IMR-90 (cell line): Measurements from ENCODE around the gene EML6. TPM values are rescaled to one million over a fixed set of nuclear protein-coding genes. Genes with fewer than 3 reads are reported as not detected.

Experiments used
- ATAC-seq: fragments of 200-7000 bp; cut with Tn5 transposase; 2 replicates; pipeline ENCODE4 v1.9.1; 2020; ENCODE audit warnings: low read depth, mild to moderate bottlenecking, moderate library complexity
- BruUV-seq: library from RNA; stranded (reverse); fragments of 400-500 nt; replicated peaks from 2 replicates; lab custom pipeline; 2021; lab: Mats Ljungman, UMichigan
- CTCF ChIA-PET: fragments of 300-600 bp; formaldehyde crosslinking; extraction: SDS; loops from one replicate; lab custom pipeline; 2021; ENCODE audit warnings: antibody characterized with exemption; lab: Yijun Ruan, JAX
- POLR2A ChIA-PET: fragments of 300-600 bp; sonication (Branson Sonifier 250); formaldehyde crosslinking; loops from one replicate; lab custom pipeline; 2022; ENCODE audit warnings: antibody characterized with exemption; ENCODE audit not compliant: unreplicated experiment; lab: Charles Lee
- DNase-seq: peaks from one replicate; pipeline ENCODE4 v3.0.0; 2013
- H2AFZ ChIP-seq: replicated peaks from 2 replicates; pipeline ENCODE3; 2013; ENCODE audit warnings: low read length, mild to moderate bottlenecking; ENCODE audit not compliant: poor library complexity
- H2AK5ac ChIP-seq: 2 replicates; pipeline ENCODE4 v1.6.1; 2013; ENCODE audit warnings: low read depth, low read length, inconsistent platforms
- H2AK9ac ChIP-seq: replicated peaks from 2 replicates; pipeline ENCODE3; 2013; ENCODE audit warnings: mild to moderate bottlenecking, low read depth, low read length, moderate library complexity; ENCODE audit not compliant: poor library complexity
- H2BK120ac ChIP-seq: 2 replicates; pipeline ENCODE4 v1.6.1; 2013; ENCODE audit warnings: low read depth, low read length, inconsistent platforms
- H2BK15ac ChIP-seq: 3 replicates; pipeline ENCODE4 v1.6.1; 2013; ENCODE audit warnings: low read depth, low read length, inconsistent platforms
- H2BK20ac ChIP-seq: 2 replicates; pipeline ENCODE4 v1.6.1; 2013; ENCODE audit warnings: low read depth, mild to moderate bottlenecking, inconsistent platforms, low read length, moderate library complexity
- H2BK5ac ChIP-seq: 2 replicates; pipeline ENCODE4 v1.6.1; 2013; ENCODE audit warnings: mild to moderate bottlenecking, low read depth, low read length, inconsistent platforms; ENCODE audit not compliant: poor library complexity, severe bottlenecking
- H3K14ac ChIP-seq: replicated peaks from 2 replicates; pipeline ENCODE4 v1.6.1; 2013; ENCODE audit warnings: low read depth, low read length, inconsistent platforms
- H3K18ac ChIP-seq: 2 replicates; pipeline ENCODE4 v1.6.1; 2013; ENCODE audit warnings: low read depth, low read length, control low read depth
- H3K23ac ChIP-seq: 2 replicates; pipeline ENCODE4 v1.6.1; 2013; ENCODE audit warnings: low read depth, low read length, inconsistent platforms
- H3K27ac ChIP-seq: 2 replicates; pipeline ENCODE4 v1.5.1; 2013; ENCODE audit warnings: mild to moderate bottlenecking, control low read depth, low read length; ENCODE audit not compliant: insufficient read depth
- H3K27me3 ChIP-seq: 2 replicates; pipeline ENCODE4 v1.6.1; 2013; ENCODE audit warnings: low read length; ENCODE audit not compliant: control insufficient read depth, insufficient read depth
- H3K36me3 ChIP-seq: 2 replicates; pipeline ENCODE4 v1.6.1; 2013; ENCODE audit warnings: low read length, mixed read lengths; ENCODE audit not compliant: control insufficient read depth, insufficient read depth
- H3K4ac ChIP-seq: 2 replicates; pipeline ENCODE4 v1.6.1; 2013; ENCODE audit warnings: low read depth, low read length, inconsistent platforms
- H3K4me1 ChIP-seq: 2 replicates; pipeline ENCODE4 v1.6.1; 2013; ENCODE audit warnings: low read length, mixed read lengths; ENCODE audit not compliant: control insufficient read depth, insufficient read depth
- H3K4me2 ChIP-seq: 2 replicates; pipeline ENCODE4 v1.6.1; 2013; ENCODE audit warnings: low read depth, mild to moderate bottlenecking, control low read depth, low read length, moderate library complexity
- H3K4me3 ChIP-seq: 2 replicates; pipeline ENCODE4 v1.5.1; 2013; ENCODE audit warnings: low read depth, mild to moderate bottlenecking, control low read depth, low read length, moderate library complexity; ENCODE audit not compliant: insufficient read depth
- H3K56ac ChIP-seq: 2 replicates; pipeline ENCODE4 v1.6.1; 2013; ENCODE audit warnings: low read length, inconsistent platforms; ENCODE audit not compliant: insufficient read depth; ENCODE audit errors: extremely low read depth
- H3K79me1 ChIP-seq, 2 experiments: 2 replicates each; pipeline ENCODE4 v1.6.1; 2013; ENCODE audit warnings: low read length in 2 of 2, inconsistent platforms in 1 of 2, low read depth in 1 of 2
- H3K9ac ChIP-seq: 2 replicates; pipeline ENCODE4 v1.6.1; 2013; ENCODE audit warnings: low read depth, low read length, control low read depth
- H3K9me1 ChIP-seq: 2 replicates; pipeline ENCODE4 v1.6.1; 2013; ENCODE audit warnings: low read length, inconsistent platforms; ENCODE audit not compliant: insufficient read depth
- H3K9me3 ChIP-seq: 2 replicates; pipeline ENCODE4 v1.6.1; 2013; ENCODE audit warnings: low read length; ENCODE audit not compliant: control insufficient read depth, insufficient read depth
- H4K20me1 ChIP-seq: 2 replicates; pipeline ENCODE4 v1.6.1; 2013; ENCODE audit warnings: low read length, inconsistent platforms; ENCODE audit not compliant: insufficient read depth
- H4K5ac ChIP-seq: 2 replicates; pipeline ENCODE4 v1.6.1; 2013; ENCODE audit warnings: mild to moderate bottlenecking, low read depth, low read length, control low read depth
- H4K8ac ChIP-seq, 2 experiments: 2 replicates each; pipeline ENCODE4 v1.6.1; 2013; ENCODE audit warnings: low read depth in 2 of 2, low read length in 2 of 2, control low read depth in 1 of 2, inconsistent platforms in 1 of 2
- H4K91ac ChIP-seq: 2 replicates; pipeline ENCODE4 v1.6.1; 2013; ENCODE audit warnings: low read depth, low read length, inconsistent platforms; ENCODE audit not compliant: insufficient read depth
- BHLHE40 ChIP-seq: fragments of 150-350 bp; IDR thresholded peaks from 2 replicates; pipeline ENCODE4 v1.6.1; 2016; ENCODE audit warnings: mild to moderate bottlenecking, low read depth, low read length
- CEBPB ChIP-seq: IDR thresholded peaks from 2 replicates; pipeline ENCODE4 v1.6.1; 2012; ENCODE audit warnings: low read depth, low read length, improper control_type of control experiment
- MXI1 ChIP-seq: IDR thresholded peaks from 2 replicates; pipeline ENCODE4 v1.6.1; 2012; ENCODE audit warnings: low read depth, mild to moderate bottlenecking, low read length, moderate library complexity, borderline replicate concordance
- NFE2L2 ChIP-seq: fragments of 150-350 bp; IDR thresholded peaks from 2 replicates; pipeline ENCODE4 v1.6.1; 2016; ENCODE audit warnings: low read depth, mild to moderate bottlenecking, low read length
- RFX5 ChIP-seq: IDR thresholded peaks from 2 replicates; pipeline ENCODE4 v1.8.0; 2012; ENCODE audit warnings: low read depth, mild to moderate bottlenecking, low read length, moderate library complexity
- SMC3 ChIP-seq: fragments of 150-350 bp; IDR thresholded peaks from 2 replicates; pipeline ENCODE4 v1.6.1; 2016; ENCODE audit warnings: low read depth, mild to moderate bottlenecking, antibody characterized with exemption, low read length, moderate library complexity
- WGBS, 2 experiments: methylation state at CpG; one replicate each; pipeline versions ENCODE4 v1.1.5 to v1.1.7; 2013; ENCODE audit warnings: missing lambda C conversion rate in 2 of 2; ENCODE audit not compliant: insufficient read length in 1 of 2; ENCODE audit errors: extremely low coverage in 2 of 2; 5-methylcytosine and 5-hydroxymethylcytosine counted together
- dilution Hi-C: fragments of 300-500 bp; cut with HindIII; formaldehyde crosslinking; loops from one replicate; pipeline ENCODE4 v1.14.3; 2018; ENCODE audit warnings: low sequenced_read_pairs; ENCODE audit not compliant: unreplicated experiment
- in situ Hi-C: fragments of 300-500 bp; cut with MboI; formaldehyde crosslinking; loops from 3 replicates; pipeline ENCODE4 v1.14.3; 2019; ENCODE audit warnings: low sequenced_read_pairs, inconsistent platforms, mixed read lengths
- intact Hi-C: fragments of 100-400 bp; cut with micrococcal nuclease; formaldehyde crosslinking; loops from 2 replicates; pipeline ENCODE4 v1.10.0; 2022
- polyA plus RNA-seq, 3 experiments: library from polyadenylated mRNA; depleted of rRNA; stranded (reverse); fragments of >200 nt; gene quantifications; 2 replicates each; pipeline ENCODE4 v1.2.3, GENCODE V29; 2012; ENCODE audit warnings: low replicate concordance in 1 of 3
- total RNA-seq: library from RNA; depleted of rRNA; stranded (reverse); fragments of >200 nt; gene quantifications from 2 replicates; pipeline ENCODE4 v1.2.3, GENCODE V29; 2012
- TF ChIP-seq, protein P1 (sequence below): fragments of 150-350 bp; IDR thresholded peaks from 2 replicates; pipeline ENCODE4 v1.6.1; 2017; ENCODE audit warnings: mild to moderate bottlenecking, antibody characterized with exemption, low read length, low read depth
- TF ChIP-seq, protein P2 (sequence below): conservative IDR thresholded peaks from 2 replicates; pipeline ENCODE4 v1.5.1; 2012; ENCODE audit warnings: mild to moderate bottlenecking, low read depth, low read length, improper control_type of control experiment

The EML6 gene
- total and polyA plus RNA-seq, 2 of the 4 experiments (the other 2 are of a cell fraction) = 0.18 to 0.19 TPM

DNA sequence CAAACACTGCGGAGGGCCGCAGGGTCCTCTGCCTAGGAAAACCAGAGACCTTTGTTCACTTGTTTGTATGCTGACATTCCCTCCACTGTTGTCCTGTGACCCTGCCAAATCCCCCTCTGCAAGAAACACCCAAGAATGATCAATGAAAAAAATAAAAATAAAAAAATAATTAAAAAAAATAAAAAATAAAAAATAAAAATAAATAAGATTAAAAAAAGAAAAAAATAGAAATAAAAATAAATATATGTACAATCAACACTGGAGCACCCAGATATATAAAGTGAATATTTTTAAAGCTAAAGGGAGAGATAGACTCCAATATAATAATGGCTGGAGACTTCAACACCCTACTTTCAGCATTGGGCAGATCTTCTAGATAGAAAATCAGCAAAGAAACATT is 23.8 kb upstream of the EML6 start:
- Histone ChIP-seq H4K91ac (no peak overlapping the region), H3K4me3 (no peak overlapping the region), H3K23ac (no peak overlapping the region), H4K8ac (no peak overlapping the region), H4K20me1 (no peaks in the 10 kb centered on the region), H3K14ac (no peak overlapping the region), H4K5ac (no peak overlapping the region), H2AK5ac (no peak overlapping the region), H3K56ac (no peak overlapping the region), H2BK15ac (no peak overlapping the region), H3K27me3 (no peaks in the 10 kb centered on the region), H3K27ac (no peak overlapping the region), H3K9me1 (no peaks in the 10 kb centered on the region), H3K79me1 (no peaks in the 10 kb centered on the region), H3K9me3 (no peaks in the 10 kb centered on the region), H2BK120ac (no peak overlapping the region), H2BK5ac (no peak overlapping the region), H3K4me1 (no peaks in the 10 kb centered on the region), H3K4me2 (no peak overlapping the region), H3K9ac (no peak overlapping the region), H2AFZ (no peak overlapping the region), H2AK9ac (no peak overlapping the region), H2BK20ac (no peak overlapping the region), H3K18ac (no peak overlapping the region), H3K36me3 (no peaks in the 10 kb centered on the region), H3K4ac (no peak overlapping the region)
- ATAC-seq (no peak), DNase-seq (no peak)
- in situ Hi-C loops = loop anchor here (10.0 kb wide), 3 partner anchors 175 to 585 kb away; partner anchors contain the start of gene ACYP2
- TF ChIP-seq SMC3 (no peak), BHLHE40 (no peak), CEBPB (no peak), MXI1 (no peak), NFE2L2 (no peak), RFX5 (no peak)
- TF ChIP-seq, protein P1, sequence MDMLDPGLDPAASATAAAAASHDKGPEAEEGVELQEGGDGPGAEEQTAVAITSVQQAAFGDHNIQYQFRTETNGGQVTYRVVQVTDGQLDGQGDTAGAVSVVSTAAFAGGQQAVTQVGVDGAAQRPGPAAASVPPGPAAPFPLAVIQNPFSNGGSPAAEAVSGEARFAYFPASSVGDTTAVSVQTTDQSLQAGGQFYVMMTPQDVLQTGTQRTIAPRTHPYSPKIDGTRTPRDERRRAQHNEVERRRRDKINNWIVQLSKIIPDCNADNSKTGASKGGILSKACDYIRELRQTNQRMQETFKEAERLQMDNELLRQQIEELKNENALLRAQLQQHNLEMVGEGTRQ = no peak
- TF ChIP-seq, protein P2, sequence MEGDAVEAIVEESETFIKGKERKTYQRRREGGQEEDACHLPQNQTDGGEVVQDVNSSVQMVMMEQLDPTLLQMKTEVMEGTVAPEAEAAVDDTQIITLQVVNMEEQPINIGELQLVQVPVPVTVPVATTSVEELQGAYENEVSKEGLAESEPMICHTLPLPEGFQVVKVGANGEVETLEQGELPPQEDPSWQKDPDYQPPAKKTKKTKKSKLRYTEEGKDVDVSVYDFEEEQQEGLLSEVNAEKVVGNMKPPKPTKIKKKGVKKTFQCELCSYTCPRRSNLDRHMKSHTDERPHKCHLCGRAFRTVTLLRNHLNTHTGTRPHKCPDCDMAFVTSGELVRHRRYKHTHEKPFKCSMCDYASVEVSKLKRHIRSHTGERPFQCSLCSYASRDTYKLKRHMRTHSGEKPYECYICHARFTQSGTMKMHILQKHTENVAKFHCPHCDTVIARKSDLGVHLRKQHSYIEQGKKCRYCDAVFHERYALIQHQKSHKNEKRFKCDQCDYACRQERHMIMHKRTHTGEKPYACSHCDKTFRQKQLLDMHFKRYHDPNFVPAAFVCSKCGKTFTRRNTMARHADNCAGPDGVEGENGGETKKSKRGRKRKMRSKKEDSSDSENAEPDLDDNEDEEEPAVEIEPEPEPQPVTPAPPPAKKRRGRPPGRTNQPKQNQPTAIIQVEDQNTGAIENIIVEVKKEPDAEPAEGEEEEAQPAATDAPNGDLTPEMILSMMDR = no peak
- no TSS peak for BruUV-seq
- no CpG with 5 or more reads among the region's 2 CpGs for WGBS, 2 experiments
- intact Hi-C loops = loop anchor here (5.0 kb wide), 2 partner anchors 347 to 537 kb away; no protein-coding TSS in a partner anchor
- CTCF ChIA-PET = no interaction called here
- POLR2A ChIA-PET = no interaction called here
- dilution Hi-C loops = no loop called here
